ENCODE measurements around the gene CFAP45. TPM values are rescaled to one million over a fixed set of nuclear protein-coding genes. Genes with fewer than 3 reads are reported as not detected.

The CFAP45 gene
- total and polyA plus RNA-seq, 2 of the 8 experiments (the other 6 are each of a cell fraction or from before 2014, with no cell fraction given): 0.05 TPM; not detected in 1

- Histone ChIP-seq H3K14ac (ENCODE audit: insufficient read length) (no peak overlapping the region), H3K23me2 (ENCODE audit: low read depth, low read length) (peaks cover 2% of the 10 kb centered on the region; the same call in 1 of the 2 replicates), H2AFZ (ENCODE audit: low read length) (no peak overlapping the region), H4K8ac (ENCODE audit: extremely low read depth, insufficient read depth, low read length) (no peak overlapping the region), H3K18ac (ENCODE audit: extremely low read depth, low read length) (no peak overlapping the region), H3K4me3 (ENCODE audit: extremely low read depth in 1 of 4, insufficient read depth in 2 of 4, low read depth in 3 of 4, low read length in 4 of 4) (no peak overlapping the region), H3K79me2 (ENCODE audit: control insufficient read depth in 1 of 2, insufficient read depth in 2 of 2, low read length in 2 of 2) (no peaks in the 10 kb centered on the region), H3K79me1 (ENCODE audit: low read depth, low read length) (no peaks in the 10 kb centered on the region), H3K4ac (replicated peaks; ENCODE audit: insufficient read length, low read depth, low read length) (no peak overlapping the region), H2BK5ac (ENCODE audit: low read depth, low read length) (no peak overlapping the region), H3K9ac (replicated peaks in 1 of 4; ENCODE audit: extremely low read depth in 1 of 4, low read depth in 3 of 4, low read length in 3 of 4) (no peak overlapping the region), H4K5ac (ENCODE audit: insufficient read length, low read depth, low read length) (no peak overlapping the region), H2BK12ac (ENCODE audit: low read depth, low read length) (no peak overlapping the region), H2AK5ac (ENCODE audit: low read depth, low read length) (no peak overlapping the region), H3K56ac (replicated peaks; ENCODE audit: insufficient read length, low read depth, low read length) (no peak overlapping the region), H4K91ac (replicated peaks; ENCODE audit: insufficient read length, low read length) (no peak overlapping the region), H3K9me3 (ENCODE audit: insufficient read depth in 2 of 2, low read depth in 1 of 2, low read length in 1 of 2) (no peaks in the 10 kb centered on the region), H3K23ac (ENCODE audit: insufficient read length) (no peak overlapping the region), H3K4me1 (replicated peaks in 1 of 4; ENCODE audit: control insufficient read depth in 3 of 4, insufficient read depth in 4 of 4, low read length in 3 of 4) (peaks cover 0 to 3% (median 1%) of the 10 kb centered on the region in 4 experiments; a peak in 5 of 7 replicates), H3K36me3 (ENCODE audit: control insufficient read depth in 2 of 4, insufficient read depth in 4 of 4, low read length in 3 of 4) (no peaks in the 10 kb centered on the region), H3K4me2 (ENCODE audit: insufficient read depth in 1 of 2, low read depth in 2 of 2, low read length in 2 of 2) (no peak overlapping the region), H2BK15ac (ENCODE audit: low read length) (no peak overlapping the region), H2BK120ac (replicated peaks; ENCODE audit: low read depth, low read length) (no peak overlapping the region), H3K27ac (ENCODE audit: low read depth, low read length) (no peak overlapping the region), H3K27me3 (replicated peaks in 1 of 4; ENCODE audit: control insufficient read depth in 3 of 4, extremely low read depth in 1 of 4, insufficient read depth in 3 of 4, low read length in 3 of 4) (0 out of 7 replicates have a peak, but pooled peaks cover 0 to 2% (median under 1%) of the 10 kb centered on the region in 4 experiments), H4K20me1 (replicated peaks in 1 of 2; ENCODE audit: control insufficient read depth in 1 of 2, insufficient read depth in 2 of 2, low read length in 2 of 2) (no peaks in the 10 kb centered on the region), H2BK20ac (ENCODE audit: low read length) (no peak overlapping the region)
- WGBS, 2 experiments (ENCODE audit: extremely low coverage in 1 of 2, insufficient coverage in 1 of 2, insufficient read length in 1 of 2, insufficient replicate concordance in 2 of 2, low coverage in 1 of 2, low lambda C conversion rate in 2 of 2, missing lambda C conversion rate in 1 of 2): 86% methylated on average over 3 of the region's 3 CpGs; no CpG with 5 or more reads in 1 of the 2 experiments
- no peak for FAIRE-seq
- no peak for TF ChIP-seq CHD2 (IDR thresholded peaks at IDR 0.05; ENCODE audit: low read length)
- no peak for TF ChIP-seq BRCA1 (IDR thresholded peaks at IDR 0.05; ENCODE audit: low read depth, low read length)
- no peak for TF ChIP-seq SUZ12 (IDR thresholded peaks at IDR 0.05; ENCODE audit: low read length)
- TF ChIP-seq TCF12 (IDR thresholded peaks at IDR 0.05; ENCODE audit: low read depth, low read length): no peak
- TF ChIP-seq TAF1 (IDR thresholded peaks at IDR 0.05; ENCODE audit: low read depth, low read length): no peak
- no peak for TF ChIP-seq CEBPB (IDR thresholded peaks at IDR 0.05; ENCODE audit: low read depth, low read length)
- TF ChIP-seq NRF1 (IDR thresholded peaks at IDR 0.05; ENCODE audit: low read depth, low read length): no peak
- TF ChIP-seq HDAC6 (IDR thresholded peaks at IDR 0.05; ENCODE audit: low read depth, low read length): no peak
- TF ChIP-seq JUND (IDR thresholded peaks at IDR 0.05; ENCODE audit: low read length): no peak
- TF ChIP-seq KDM5A (IDR thresholded peaks at IDR 0.05; ENCODE audit: low read length): no peak
- TF ChIP-seq SP4 (IDR thresholded peaks at IDR 0.05; ENCODE audit: low read length): no peak
- no peak for TF ChIP-seq CREB1 (IDR thresholded peaks at IDR 0.05)
- no peak for TF ChIP-seq POLR2AphosphoS5 (IDR thresholded peaks at IDR 0.05; ENCODE audit: low read depth, low read length)
- TF ChIP-seq EZH2 (IDR thresholded peaks at IDR 0.05; ENCODE audit: low read depth, low read length, severe bottlenecking): no peak
- no peak for TF ChIP-seq EP300 (IDR thresholded peaks at IDR 0.05; ENCODE audit: borderline replicate concordance in 1 of 2, low read depth in 2 of 2, low read length in 2 of 2)
- TF ChIP-seq SIN3A (conservative IDR thresholded peaks at IDR 0.05 in 1 of 2, IDR thresholded peaks at IDR 0.05 in 1 of 2; ENCODE audit: low read depth in 1 of 2, low read length in 2 of 2): no peak
- ChIA-PET POLR2A (ENCODE audit: partially characterized antibody) (interaction anchor here (1.2 to 1.7 kb wide), 2 partner anchors 18 to 21 kb away, joined by 3 to 4 read pairs; no protein-coding TSS in a partner anchor), CTCF (ENCODE audit: partially characterized antibody) (interaction anchor here (0.8 to 20.8 kb wide), 13 partner anchors 9 to 183 kb away, joined by 3 to 645 read pairs (median 5); partner anchors contain the start of genes FCRL6, IGSF9 and SLAMF8)
- DNase-seq (ENCODE audit: low read depth in 1 of 2, low spot score in 2 of 2): no peak
Observed at GRCh38 chr1:159895286-159895685, 4.7 kb downstream of the CFAP45 start.

Data from H1 (cell line).